NCI-H1417 (cell line): ENCODE measurements around the gene KIRREL3.

Source experiments
- DNase-seq, 3 experiments: peaks; one replicate each; lab custom pipeline; 2025; lab: John Stamatoyannopoulos, UW

The KIRREL3 gene

GRCh38 chr11:126870021-126870420, 130.5 kb downstream of the KIRREL3 start:
- no peak for DNase-seq

GRCh38 chr11:126868741-126869140, 131.8 kb downstream of the KIRREL3 start:
- no peak for DNase-seq

GRCh38 chr11:126864934-126865333, 135.6 kb downstream of the KIRREL3 start:
- no peak for DNase-seq

GRCh38 chr11:126863294-126863997, 137.1 kb downstream of the KIRREL3 start:
- no peak for DNase-seq

- DNase-seq, result peak; percentile 50 to 72 (median 54)
These were observed 137.8 kb downstream of the KIRREL3 start for GRCh38 chr11:126862664-126863243.

GRCh38 chr11:126861796-126862459, 138.6 kb downstream of the KIRREL3 start:
- peak in 2 of 3 experiments; percentile 10 to 56 for DNase-seq

GRCh38 chr11:126857860-126858808, 142.4 kb downstream of the KIRREL3 start:
- DNase-seq, result peak; percentile 94 to 99 (median 95)

- no peak for DNase-seq
These were observed 145.0 kb downstream of the KIRREL3 start for GRCh38 chr11:126855536-126855935.

GRCh38 chr11:126853732-126854131, 146.8 kb downstream of the KIRREL3 start:
- no peak for DNase-seq

GRCh38 chr11:126844789-126845188, 155.8 kb downstream of the KIRREL3 start:
- DNase-seq, result no peak

- DNase-seq, result no peak
These were observed 157.5 kb downstream of the KIRREL3 start for GRCh38 chr11:126843096-126843495.

- no peak for DNase-seq
These were observed 158.6 kb downstream of the KIRREL3 start for GRCh38 chr11:126841999-126842398.

- no peak for DNase-seq
These were observed 159.6 kb downstream of the KIRREL3 start for GRCh38 chr11:126840975-126841374.

- no peak for DNase-seq
These were observed 160.2 kb downstream of the KIRREL3 start for GRCh38 chr11:126840201-126840886.

GRCh38 chr11:126839496-126839895, 161.1 kb downstream of the KIRREL3 start:
- DNase-seq, result peak in 1 of 3 experiments; percentile 26

GRCh38 chr11:126838779-126839178, 161.8 kb downstream of the KIRREL3 start:
- DNase-seq, result no peak

GRCh38 chr11:126837581-126837980, 163.0 kb downstream of the KIRREL3 start:
- DNase-seq, result no peak

- DNase-seq, result peak in 1 of 3 experiments; percentile 33
These were observed 166.0 kb downstream of the KIRREL3 start for GRCh38 chr11:126834573-126834972.

- no peak for DNase-seq
These were observed 166.4 kb downstream of the KIRREL3 start for GRCh38 chr11:126834149-126834548.

- DNase-seq, result peak; percentile 57 to 79 (median 70)
These were observed 167.5 kb downstream of the KIRREL3 start for GRCh38 chr11:126833065-126833464.

- DNase-seq, result no peak
These were observed 168.2 kb downstream of the KIRREL3 start for GRCh38 chr11:126832387-126832786.
